ENCODE data around the gene CTAGE1.
"Not testable (repeated sequence)": the region's sequence is repeated elsewhere in the genome, so short reads cannot be mapped to it uniquely, and the experiment has no call there.

Gene CTAGE1

DNA sequence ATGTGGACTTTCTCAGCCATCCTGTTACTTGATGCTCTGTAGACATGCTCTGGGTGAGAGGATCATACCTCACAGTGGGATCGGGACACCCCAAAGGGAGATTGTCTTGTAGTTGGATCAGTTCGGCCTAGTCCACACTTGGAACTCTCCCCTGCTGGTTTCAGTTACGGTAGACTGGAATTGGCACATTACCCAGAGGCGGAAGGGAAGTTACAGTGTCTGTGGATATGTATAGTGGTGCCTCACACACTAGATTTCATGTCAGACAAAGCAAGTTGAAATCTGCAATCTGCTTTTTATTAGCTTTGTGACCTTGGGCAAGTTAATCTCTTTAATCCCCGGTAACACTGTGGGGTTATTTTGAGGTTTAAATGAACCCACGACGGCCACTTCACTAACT lies 16.2 kb upstream of the CTAGE1 start:
- no peak for DNase-seq

DNA sequence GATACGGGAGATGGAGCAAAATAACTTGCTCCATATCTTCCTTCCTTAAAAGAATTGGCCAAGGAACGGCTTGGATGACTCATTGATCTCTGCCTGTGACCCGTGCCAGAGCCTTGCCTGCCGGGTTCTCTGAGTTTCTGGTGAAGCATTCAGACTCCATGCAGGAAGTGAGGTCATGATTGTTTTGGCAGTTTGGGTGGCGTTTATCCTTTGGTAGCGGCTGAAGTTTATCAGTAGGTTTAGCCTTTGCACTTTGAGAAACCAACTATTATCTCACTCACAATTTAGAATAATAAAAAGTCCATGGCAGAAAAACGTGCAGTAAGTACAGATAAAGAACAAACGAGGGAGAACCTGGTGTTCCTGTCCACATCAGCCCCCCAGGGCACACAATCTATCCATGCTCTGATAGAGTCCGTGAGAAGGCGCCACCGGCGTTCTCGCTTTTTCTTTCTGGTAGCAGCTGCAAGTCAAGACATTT lies 15.0 kb upstream of the CTAGE1 start:
- no peak for DNase-seq

DNA sequence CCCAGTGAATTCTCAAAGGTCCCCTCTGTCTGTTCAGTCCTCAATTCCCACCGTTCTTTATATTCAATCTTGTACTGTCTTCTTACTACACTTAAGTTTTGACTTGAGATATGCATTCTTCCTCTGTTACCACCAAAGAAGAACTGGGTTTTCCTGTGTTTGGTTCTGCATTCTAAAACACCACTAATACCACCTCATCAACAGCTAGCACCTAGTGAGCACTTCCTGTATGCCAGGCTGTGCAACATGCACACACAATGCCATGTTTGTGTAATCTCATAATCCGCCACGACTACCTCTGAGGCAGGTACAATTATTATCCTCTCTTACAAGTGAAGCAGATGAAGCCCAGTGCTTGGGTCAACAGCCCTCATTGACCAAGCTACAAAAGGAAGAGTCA lies 11.8 kb upstream of the CTAGE1 start:
- DNase-seq, result no peak

- no peak for DNase-seq
These were observed 11.0 kb upstream of the CTAGE1 start for GRCh38 chr18:22428672-22429071.

GRCh38 chr18:22427822-22428549 lies 10.3 kb upstream of the CTAGE1 start:
- DNase-seq, result no peak

- DNase-seq, result no peak
These were observed 6.8 kb upstream of the CTAGE1 start for GRCh38 chr18:22424565-22424963.

- no peak for DNase-seq
These were observed 6.3 kb upstream of the CTAGE1 start for GRCh38 chr18:22423878-22424564.

DNA sequence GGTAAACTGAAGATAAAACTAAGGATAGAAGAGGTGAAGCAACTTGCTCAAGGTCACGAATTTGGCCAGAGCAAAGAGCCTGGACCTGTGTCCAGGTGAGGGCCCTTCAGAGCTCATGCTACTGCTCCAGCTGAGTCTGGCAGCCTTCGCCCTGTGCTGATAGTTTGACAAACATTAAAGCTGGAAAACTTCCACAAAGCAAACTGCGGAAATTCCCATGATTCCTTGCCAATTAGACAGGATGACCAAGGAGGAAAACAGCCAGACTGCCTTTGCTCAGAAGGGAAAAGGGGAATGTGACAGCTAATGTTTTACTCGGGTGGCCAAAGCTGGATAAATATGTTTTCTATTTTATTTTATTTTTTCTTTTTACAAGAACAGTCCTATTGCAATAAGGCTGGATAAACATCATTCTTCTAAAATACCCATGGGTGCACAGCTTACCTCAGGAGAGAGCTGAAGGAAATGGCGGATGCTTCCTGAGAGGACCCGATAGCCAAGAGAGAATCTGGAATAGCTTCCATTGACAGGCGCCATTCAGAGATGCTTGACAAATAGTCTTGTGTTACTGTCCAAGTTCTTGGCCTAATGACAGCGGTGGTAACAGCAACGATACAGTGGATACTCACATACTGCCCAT lies 5.3 kb upstream of the CTAGE1 start:
- no peak for DNase-seq

- DNase-seq, result no peak
These were observed 2.9 kb upstream of the CTAGE1 start for GRCh38 chr18:22420652-22421051.

- DNase-seq, result no peak
These were observed 5.4 kb downstream of the CTAGE1 start for GRCh38 chr18:22412176-22412911.

GRCh38 chr18:22411446-22411845 lies 6.3 kb downstream of the CTAGE1 start:
- DNase-seq, result no peak

- DNase-seq, result no peak
These were observed 7.6 kb downstream of the CTAGE1 start for GRCh38 chr18:22410126-22410525.

GRCh38 chr18:22409445-22409844 lies 8.3 kb downstream of the CTAGE1 start:
- no peak for DNase-seq

- DNase-seq, result no peak
These were observed 9.7 kb downstream of the CTAGE1 start for GRCh38 chr18:22408059-22408458.

DNA sequence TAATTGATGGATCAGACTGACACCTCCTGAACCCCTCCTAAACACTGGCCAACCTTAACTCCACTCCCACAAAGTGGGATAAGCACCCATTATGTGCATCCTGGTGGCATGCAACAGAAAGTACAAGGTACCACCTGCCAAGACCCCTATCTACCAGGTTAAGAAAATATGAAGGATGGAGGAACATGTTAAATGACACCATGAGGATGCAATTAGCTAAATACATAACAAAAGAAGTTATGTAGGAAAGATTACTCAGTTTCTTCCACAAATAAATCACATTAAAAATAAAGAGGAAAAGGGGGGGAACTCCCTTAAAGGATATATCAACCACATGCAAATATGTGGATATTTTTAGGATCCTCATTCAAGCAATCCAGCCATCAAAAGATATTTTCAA lies 12.6 kb downstream of the CTAGE1 start:
- no peak for DNase-seq

- no peak for DNase-seq
These were observed 13.8 kb downstream of the CTAGE1 start for GRCh38 chr18:22403950-22404349.

- DNase-seq, result no peak
These were observed 17.8 kb downstream of the CTAGE1 start for GRCh38 chr18:22399949-22400348.

GRCh38 chr18:22398464-22398863 lies 19.3 kb downstream of the CTAGE1 start:
- DNase-seq, result no peak

- DNase-seq, result no peak
These were observed 23.3 kb downstream of the CTAGE1 start for GRCh38 chr18:22394428-22394827.

- not testable (repeated sequence) for DNase-seq
These were observed 24.6 kb downstream of the CTAGE1 start for GRCh38 chr18:22393164-22393563.

- DNase-seq, result no peak
These were observed 26.0 kb downstream of the CTAGE1 start for GRCh38 chr18:22391407-22392345.

- DNase-seq, result no peak
These were observed 29.9 kb downstream of the CTAGE1 start for GRCh38 chr18:22387787-22388186.
